Heart right ventricle (tissue), 16 donors: Measurements from ENCODE around the gene RAB20. TPM values are rescaled to one million over a fixed set of nuclear protein-coding genes. Genes with fewer than 3 reads are reported as not detected.

Source experiments
- ATAC-seq, 8 donors: fragments of 200-7000 bp; cut with Tn5 transposase; one replicate each; pipeline ENCODE4 v1.9.1; 2020; ENCODE audit warnings: mild to moderate bottlenecking in 8 of 8, moderate library complexity in 8 of 8, moderate number of reproducible peaks in 1 of 8
- DNase-seq, 2 donors: peaks; one replicate each; pipeline ENCODE4 v3.0.0-alpha.2; 2020
- H3K27ac ChIP-seq, 10 donors: fragments of 200-600 bp; sonication (generic) in 2 of 10; one replicate each; pipeline versions ENCODE4 v1.5.0 to v1.8.0; 2020 to 2022; ENCODE audit warnings: mild to moderate bottlenecking in 3 of 10
- H3K27me3 ChIP-seq, 7 donors: fragments of 200-600 bp; one replicate each; pipeline ENCODE4 v1.8.0; 2021 to 2022; ENCODE audit warnings: mild to moderate bottlenecking in 2 of 7
- H3K36me3 ChIP-seq, 9 donors: fragments of 200-600 bp; sonication (generic) in 1 of 9; one replicate each; pipeline versions ENCODE4 v1.5.0 to v1.8.0; 2020 to 2022; ENCODE audit warnings: mild to moderate bottlenecking in 2 of 9
- H3K4me1 ChIP-seq, 9 donors: fragments of 200-600 bp; sonication (generic) in 1 of 9; one replicate each; pipeline versions ENCODE4 v1.5.0 to v1.8.0; 2020 to 2022; ENCODE audit warnings: mild to moderate bottlenecking in 4 of 9
- H3K4me3 ChIP-seq, 10 donors: fragments of 200-600 bp; sonication (generic) in 2 of 10; one replicate each; pipeline versions ENCODE4 v1.5.0 to v1.8.0; 2020 to 2022; ENCODE audit warnings: mild to moderate bottlenecking in 7 of 10, moderate library complexity in 2 of 10
- H3K9me3 ChIP-seq, 11 donors: fragments of 200-600 bp in 10 of 11; sonication (generic) in 2 of 11; one replicate each; pipeline versions ENCODE4 v1.5.0 to v1.8.0; 2013 to 2022; ENCODE audit warnings: mild to moderate bottlenecking in 2 of 11, control low read depth in 1 of 11, moderate library complexity in 1 of 11
- WGBS, 2 donors: extraction: QIAGEN DNeasy Blood & Tissue Kit; methylation state at CpG; one replicate each; pipeline ENCODE4 v1.1.7; 2013; ENCODE audit warnings: inconsistent platforms in 1 of 2; 5-methylcytosine and 5-hydroxymethylcytosine counted together
- intact Hi-C, 10 donors: fragments of 100-400 bp; cut with DNase I; formaldehyde crosslinking; loops; one replicate each; pipeline versions ENCODE4 v1.11.1 to v1.14.2; 2022
- polyA plus RNA-seq, 2 donors: library from polyadenylated mRNA; stranded (reverse); fragments of 200-250 nt; gene quantifications; one replicate each; pipeline ENCODE4 v1.2.3, GENCODE V29; 2013
- total RNA-seq, 10 donors: library from RNA; stranded (reverse); fragmentation: NEBNext Ultra II Directional in 3 of 10; extraction: Animal tissue kit (Norgen Biotek cat#: 25700) in 3 of 10; gene quantifications; one replicate each; pipeline versions ENCODE4 v1.2.1 to v1.2.4, GENCODE V29; 2021 to 2023
- TF ChIP-seq, protein P1 (sequence below), 9 donors: fragments of 200-600 bp; sonication (generic) in 2 of 9; IDR thresholded peaks; one replicate each; pipeline versions ENCODE4 v1.5.0 to v1.8.0; 2021 to 2022; ENCODE audit warnings: antibody characterized with exemption in 9 of 9, mild to moderate bottlenecking in 5 of 9, moderate library complexity in 1 of 9
- donor health status: Arrhythmogenic right ventricular cardiomyopathy.
- donor health status: ischemic (EF 13 %, LVEDD 7.1; RV severe dilation, severe dysfunction).
- donor health status: healthy with polysubstance abuse.
- donor health status: DM: no; HTN: yes; CAD: no.
- donor health status: DM: no; HTN: no; CAD: no.
- donor health status: ischemic (EF 25% LVEDD 6.9; RV normal size, moderate dysfunction).
- donor health status: ischemic (EF 25% LVEDD 5.7; RV mildly dilated, moderate dysfunction).
- donor health status: healthy.
- donor health status: DM: yes; HTN: yes; CAD: no.
- donor health status: Ischemic cardiomyopathy.
- donor health status: ischemic (EF 35%, LVEDD 5.7; RV mildly dilated, moderate dysfunction).
- donor health status: nonischemic (EF 11% LVEDD 7.7; RV severe dilation, severe dysfunction).
- donor health status: DM: yes; HTN: yes; CAD: no.
- donor health status: PGD.
- donor health status: ischemic (EF 29% LVEDD 5.4; RV normal size, mild dysfunction).
- donor health status: nonischemic (EF 23%, LVEDD 6.1; RV moderate dilation, normal function).

The RAB20 gene
- total and polyA plus RNA-seq, 12 donors, result 5.4 to 40.8 (median 12.5) TPM

DNA sequence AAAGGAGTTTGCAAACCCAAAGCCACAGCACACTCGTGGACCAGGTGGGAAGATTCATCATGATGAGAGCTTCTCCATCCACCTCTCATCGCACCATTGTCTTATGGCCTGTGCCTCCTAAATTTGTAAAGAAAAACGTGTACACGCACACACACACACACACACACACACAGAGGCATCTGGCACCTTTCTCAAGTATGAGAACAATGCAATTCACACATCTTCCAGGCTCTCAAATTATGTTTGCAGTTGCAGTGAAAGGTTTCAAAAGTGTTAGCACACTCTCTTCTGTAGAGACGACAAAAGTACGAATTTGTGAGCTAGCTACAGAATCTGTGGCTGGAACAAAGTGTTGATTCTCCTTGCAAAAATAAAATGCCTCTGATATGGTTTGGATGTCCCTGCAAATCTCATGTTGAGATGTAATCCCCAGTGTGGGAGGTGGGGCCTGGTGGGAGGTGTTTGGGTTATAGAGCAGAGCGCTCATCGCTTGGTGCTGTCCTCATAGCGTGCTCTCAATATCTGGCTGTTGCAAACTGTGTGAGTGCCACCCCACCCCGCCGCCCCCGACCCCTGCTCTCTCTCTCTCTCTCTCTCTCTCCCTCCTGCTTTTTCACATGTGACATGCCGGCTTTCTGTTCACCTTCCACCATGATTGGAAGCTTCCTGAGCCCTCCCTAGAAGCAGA lies 21.8 kb upstream of the RAB20 start:
- TF ChIP-seq, protein P1, sequence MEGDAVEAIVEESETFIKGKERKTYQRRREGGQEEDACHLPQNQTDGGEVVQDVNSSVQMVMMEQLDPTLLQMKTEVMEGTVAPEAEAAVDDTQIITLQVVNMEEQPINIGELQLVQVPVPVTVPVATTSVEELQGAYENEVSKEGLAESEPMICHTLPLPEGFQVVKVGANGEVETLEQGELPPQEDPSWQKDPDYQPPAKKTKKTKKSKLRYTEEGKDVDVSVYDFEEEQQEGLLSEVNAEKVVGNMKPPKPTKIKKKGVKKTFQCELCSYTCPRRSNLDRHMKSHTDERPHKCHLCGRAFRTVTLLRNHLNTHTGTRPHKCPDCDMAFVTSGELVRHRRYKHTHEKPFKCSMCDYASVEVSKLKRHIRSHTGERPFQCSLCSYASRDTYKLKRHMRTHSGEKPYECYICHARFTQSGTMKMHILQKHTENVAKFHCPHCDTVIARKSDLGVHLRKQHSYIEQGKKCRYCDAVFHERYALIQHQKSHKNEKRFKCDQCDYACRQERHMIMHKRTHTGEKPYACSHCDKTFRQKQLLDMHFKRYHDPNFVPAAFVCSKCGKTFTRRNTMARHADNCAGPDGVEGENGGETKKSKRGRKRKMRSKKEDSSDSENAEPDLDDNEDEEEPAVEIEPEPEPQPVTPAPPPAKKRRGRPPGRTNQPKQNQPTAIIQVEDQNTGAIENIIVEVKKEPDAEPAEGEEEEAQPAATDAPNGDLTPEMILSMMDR (IDR thresholded peaks at IDR 0.05), result no peak
- Histone ChIP-seq H3K27ac (no peak overlapping the region), H3K27me3 (peaks cover 0 to 5% (median 0%) of the 10 kb centered on the region in 7 donors), H3K4me1 (peaks cover 0 to 2% (median 0%) of the 10 kb centered on the region in 9 donors), H3K9me3 (no peaks in the 10 kb centered on the region), H3K36me3 (no peaks in the 10 kb centered on the region), H3K4me3 (no peak overlapping the region)
- ATAC-seq (no peak), DNase-seq (no peak)
- 83 to 85% methylated on average over 13 of the region's 13 CpGs for WGBS, 2 donors
- intact Hi-C loops, result loop anchor here in 1 of 10 donors (10.0 kb wide), 1 partner anchor 1001 kb away; no protein-coding TSS in a partner anchor

DNA sequence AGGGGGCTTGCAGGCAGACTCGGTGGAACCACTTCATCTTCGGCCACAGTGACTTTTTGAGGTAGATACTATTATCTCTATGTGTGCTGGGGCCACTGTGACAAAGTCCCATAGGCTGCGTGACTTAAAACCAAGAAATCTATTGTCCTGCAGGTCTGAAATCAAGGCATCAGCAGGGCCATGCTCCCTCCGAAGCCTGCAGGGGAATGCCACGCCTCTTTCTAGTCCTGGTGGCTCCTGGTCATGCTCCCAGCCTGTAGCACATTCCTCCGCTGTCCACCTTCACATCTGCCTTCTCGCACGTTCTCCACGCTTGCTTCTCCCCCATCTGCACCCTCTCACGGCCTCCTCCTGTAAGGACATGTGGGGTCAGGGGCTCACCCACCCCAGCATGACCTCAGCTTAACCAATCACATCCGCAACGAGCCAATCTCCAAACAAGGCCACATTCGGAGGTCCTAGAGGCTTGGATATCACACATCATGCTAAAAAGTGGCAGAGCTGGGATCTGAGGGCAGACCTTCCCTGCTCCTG lies 21.0 kb upstream of the RAB20 start:
- Histone ChIP-seq H3K27ac (no peak overlapping the region), H3K27me3 (peaks cover 0 to 5% (median 0%) of the 10 kb centered on the region in 7 donors), H3K4me3 (no peak overlapping the region), H3K4me1 (peaks cover 0 to 2% (median 0%) of the 10 kb centered on the region in 9 donors), H3K9me3 (no peaks in the 10 kb centered on the region), H3K36me3 (no peaks in the 10 kb centered on the region)
- ATAC-seq (no peak), DNase-seq (no peak)
- 88 to 91% methylated on average over 13 of the region's 13 CpGs for WGBS, 2 donors
- TF ChIP-seq, protein P1 (IDR thresholded peaks at IDR 0.05), result no peak
- intact Hi-C loops, result loop anchor here in 1 of 10 donors (10.0 kb wide), 1 partner anchor 1002 kb away; no protein-coding TSS in a partner anchor

DNA sequence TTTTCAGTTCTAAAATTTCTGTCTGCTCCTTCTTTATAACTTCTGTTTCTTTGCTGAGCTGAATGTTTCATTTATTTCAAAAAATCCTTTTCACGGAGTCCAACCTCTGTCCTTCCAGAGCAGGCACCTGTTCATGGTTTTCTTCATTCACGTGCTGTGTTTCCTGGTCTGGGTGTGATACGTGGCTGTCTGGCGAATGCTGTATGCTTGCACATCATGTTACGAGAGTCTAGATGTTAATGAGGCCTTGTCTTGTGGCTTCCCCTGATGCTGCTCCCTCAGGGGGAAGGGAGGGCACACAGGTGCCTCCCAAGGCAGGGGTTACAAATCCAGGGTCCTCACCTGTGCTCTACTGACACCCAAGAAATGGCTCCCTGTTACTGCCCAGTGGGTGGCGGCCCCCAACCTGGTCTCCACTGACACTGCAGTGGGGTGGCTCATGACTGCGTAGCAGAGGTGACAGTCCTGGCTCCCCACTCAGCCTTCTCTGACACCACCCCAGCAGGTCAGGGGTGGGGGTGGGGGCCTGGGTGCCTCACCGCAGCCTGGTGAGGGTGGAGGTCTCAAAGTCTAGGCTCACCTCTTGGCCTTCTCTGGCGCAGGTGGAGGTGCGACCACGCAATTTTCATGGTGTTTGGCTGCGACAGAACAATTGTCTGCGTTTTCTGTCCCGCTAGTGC lies 20.1 kb upstream of the RAB20 start:
- intact Hi-C loops, result loop anchor here in 1 of 10 donors (10.0 kb wide), 1 partner anchor 1003 kb away; no protein-coding TSS in a partner anchor
- peaks cover 0 to 5% (median 0%) of the 10 kb centered on the region in 7 donors for H3K27me3 ChIP-seq
- no peak overlapping the region for H3K27ac ChIP-seq
- 89 to 94% methylated on average over 14 of the region's 14 CpGs for WGBS, 2 donors
- peak in 1 of 8 donors; percentile 59 for ATAC-seq
- TF ChIP-seq, protein P1 (IDR thresholded peaks at IDR 0.05), result no peak
- peaks cover 0 to 2% (median 0%) of the 10 kb centered on the region in 9 donors for H3K4me1 ChIP-seq
- H3K36me3 ChIP-seq, result no peaks in the 10 kb centered on the region
- no peaks in the 10 kb centered on the region for H3K9me3 ChIP-seq
- H3K4me3 ChIP-seq, result no peak overlapping the region
- no peak for DNase-seq

DNA sequence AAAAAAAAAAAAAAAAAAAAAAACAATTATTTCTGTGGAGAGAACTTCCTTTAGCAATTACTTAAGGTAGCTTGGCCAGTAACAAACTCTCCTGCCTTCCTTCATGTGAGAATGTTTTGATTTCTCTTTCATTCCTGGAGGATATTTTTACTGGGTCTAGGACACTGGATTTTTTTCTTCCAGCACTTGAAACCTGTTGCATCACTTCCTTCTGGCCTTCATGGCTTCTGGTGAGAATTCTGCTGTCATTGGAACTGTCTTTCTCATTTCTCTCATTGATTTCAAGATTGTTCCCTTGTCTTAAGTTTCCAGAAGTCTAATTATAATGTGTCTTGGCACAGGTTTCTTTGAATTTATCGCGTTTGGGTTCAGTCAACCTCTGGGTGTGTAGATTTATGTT lies 19.3 kb upstream of the RAB20 start:
- H3K27me3 ChIP-seq, result peaks cover 0 to 6% (median 0%) of the 10 kb centered on the region in 7 donors
- H3K27ac ChIP-seq, result no peak overlapping the region
- peaks cover 0 to 6% (median 0%) of the 10 kb centered on the region in 9 donors for H3K4me1 ChIP-seq
- H3K36me3 ChIP-seq, result no peaks in the 10 kb centered on the region
- H3K9me3 ChIP-seq, result no peaks in the 10 kb centered on the region
- no peak for DNase-seq
- H3K4me3 ChIP-seq, result no peak overlapping the region
- TF ChIP-seq, protein P1 (IDR thresholded peaks at IDR 0.05), result no peak
- intact Hi-C loops, result loop anchor here in 1 of 10 donors (10.0 kb wide), 1 partner anchor 1004 kb away; no protein-coding TSS in a partner anchor
- 72 to 83% methylated on average over 2 of the region's 2 CpGs for WGBS, 2 donors
- ATAC-seq, result no peak
